ENCODE results near the gene THRSP. TPM values are rescaled to one million over a fixed set of nuclear protein-coding genes. Genes with fewer than 3 reads are reported as not detected.

THRSP gene
- total RNA-seq, 1 experiment from 2014 or later, result not detected

GRCh38 chr11:78070621-78071020 lies 7.0 kb downstream of the THRSP start:
- POLR2A ChIA-PET, result no interaction called here
- no peaks in the 10 kb centered on the region for H4K20me1 ChIP-seq (ENCODE audit: insufficient read depth)
- ATAC-seq, result no peak

GRCh38 chr11:78071717-78072116 lies 8.1 kb downstream of the THRSP start:
- Histone ChIP-seq H3K9ac (ENCODE audit: low read length) (no peak overlapping the region), H3K27me3 (ENCODE audit: insufficient read depth, low read length) (no peaks in the 10 kb centered on the region), H3K4me2 (ENCODE audit: low read length) (no peak overlapping the region), H3K36me3 (ENCODE audit: control insufficient read depth in 1 of 2, insufficient read depth in 2 of 2, low read length in 2 of 2) (peaks cover 15 to 19% of the 10 kb centered on the region in 2 experiments; a peak in 3 of 4 replicates), H3K9me2 (ENCODE audit: insufficient read depth) (no peaks in the 10 kb centered on the region), H2AFZ (ENCODE audit: low read depth, low read length, poor library complexity, severe bottlenecking) (no peak overlapping the region), H4K20me1 (ENCODE audit: insufficient read depth) (no peaks in the 10 kb centered on the region), H3K79me2 (ENCODE audit: insufficient read depth, low read length) (peaks cover 60% of the 10 kb centered on the region), H3K27ac (ENCODE audit: low read depth, low read length) (no peak overlapping the region), H3K4me3 (replicated peaks in 1 of 2; ENCODE audit: low read depth in 1 of 2, low read length in 2 of 2) (no peak overlapping the region), H3K9me3 (ENCODE audit: control insufficient read depth in 1 of 2, insufficient read depth in 1 of 2, low read depth in 1 of 2, low read length in 2 of 2) (no peaks in the 10 kb centered on the region), H3K4me1 (ENCODE audit: control insufficient read depth in 1 of 2, insufficient read depth in 2 of 2, low read length in 2 of 2) (no peaks in the 10 kb centered on the region)
- RAD21 ChIA-PET (ENCODE audit: low non-redundant PET in 1 of 2, low total read pairs in 2 of 2, uncharacterized antibody in 2 of 2, unreplicated experiment in 2 of 2), result no interaction called here
- BruUV-seq (replicated peaks), result no TSS peak
- ATAC-seq (no peak), DNase-seq (ENCODE audit: low read depth, low spot score) (no peak)
- CTCF ChIA-PET, result no interaction called here
- POLR2A ChIA-PET, result no interaction called here
- intact Hi-C loops (cut with micrococcal nuclease), result no loop called here
- TF ChIP-seq CEBPB (IDR thresholded peaks at IDR 0.05; ENCODE audit: low read depth), result no peak
- no peak for TF ChIP-seq TCF7L2 (IDR thresholded peaks at IDR 0.05; ENCODE audit: borderline replicate concordance, extremely low read depth, insufficient read depth, insufficient read length)
- TF ChIP-seq ZNF274 (IDR thresholded peaks at IDR 0.05; ENCODE audit: low read depth, low read length), result no peak
- no peak for TF ChIP-seq JUND (IDR thresholded peaks at IDR 0.05)
- TF ChIP-seq, protein P1, sequence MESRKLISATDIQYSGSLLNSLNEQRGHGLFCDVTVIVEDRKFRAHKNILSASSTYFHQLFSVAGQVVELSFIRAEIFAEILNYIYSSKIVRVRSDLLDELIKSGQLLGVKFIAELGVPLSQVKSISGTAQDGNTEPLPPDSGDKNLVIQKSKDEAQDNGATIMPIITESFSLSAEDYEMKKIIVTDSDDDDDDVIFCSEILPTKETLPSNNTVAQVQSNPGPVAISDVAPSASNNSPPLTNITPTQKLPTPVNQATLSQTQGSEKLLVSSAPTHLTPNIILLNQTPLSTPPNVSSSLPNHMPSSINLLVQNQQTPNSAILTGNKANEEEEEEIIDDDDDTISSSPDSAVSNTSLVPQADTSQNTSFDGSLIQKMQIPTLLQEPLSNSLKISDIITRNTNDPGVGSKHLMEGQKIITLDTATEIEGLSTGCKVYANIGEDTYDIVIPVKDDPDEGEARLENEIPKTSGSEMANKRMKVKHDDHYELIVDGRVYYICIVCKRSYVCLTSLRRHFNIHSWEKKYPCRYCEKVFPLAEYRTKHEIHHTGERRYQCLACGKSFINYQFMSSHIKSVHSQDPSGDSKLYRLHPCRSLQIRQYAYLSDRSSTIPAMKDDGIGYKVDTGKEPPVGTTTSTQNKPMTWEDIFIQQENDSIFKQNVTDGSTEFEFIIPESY (IDR thresholded peaks at IDR 0.05; ENCODE audit: extremely low read depth, insufficient replicate concordance, low read length), result no peak
- TF ChIP-seq EZH2 (IDR thresholded peaks at IDR 0.05), result no peak
- TF ChIP-seq SP1 (IDR thresholded peaks at IDR 0.05; ENCODE audit: low read depth), result no peak
- TF ChIP-seq RAD21 (IDR thresholded peaks at IDR 0.05; ENCODE audit: low read depth), result no peak
- TF ChIP-seq SIN3A (IDR thresholded peaks at IDR 0.05; ENCODE audit: low read depth), result no peak
- TF ChIP-seq YY1 (IDR thresholded peaks at IDR 0.05; ENCODE audit: extremely low read depth, insufficient replicate concordance, low read depth, low read length), result no peak

More at GRCh38 chr11:78070621-78071020, 7.0 kb downstream of the THRSP start:
- Histone ChIP-seq H3K27ac (ENCODE audit: low read depth, low read length) (no peak overlapping the region), H3K4me1 (ENCODE audit: control insufficient read depth in 1 of 2, insufficient read depth in 2 of 2, low read length in 2 of 2) (no peaks in the 10 kb centered on the region), H3K4me2 (ENCODE audit: low read length) (no peak overlapping the region), H3K79me2 (ENCODE audit: insufficient read depth, low read length) (peaks cover 49% of the 10 kb centered on the region), H3K9ac (ENCODE audit: low read length) (no peak overlapping the region), H3K9me2 (ENCODE audit: insufficient read depth) (no peaks in the 10 kb centered on the region), H3K27me3 (ENCODE audit: insufficient read depth, low read length) (no peaks in the 10 kb centered on the region), H2AFZ (ENCODE audit: low read depth, low read length, poor library complexity, severe bottlenecking) (no peak overlapping the region), H3K36me3 (ENCODE audit: control insufficient read depth in 1 of 2, insufficient read depth in 2 of 2, low read length in 2 of 2) (peaks cover 15 to 19% of the 10 kb centered on the region in 2 experiments; a peak in 3 of 4 replicates), H3K9me3 (ENCODE audit: control insufficient read depth in 1 of 2, insufficient read depth in 1 of 2, low read depth in 1 of 2, low read length in 2 of 2) (no peaks in the 10 kb centered on the region), H3K4me3 (replicated peaks in 1 of 2; ENCODE audit: low read depth in 1 of 2, low read length in 2 of 2) (no peak overlapping the region)
- ChIA-PET CTCF (no interaction called here), RAD21 (ENCODE audit: low non-redundant PET in 1 of 2, low total read pairs in 2 of 2, uncharacterized antibody in 2 of 2, unreplicated experiment in 2 of 2) (no interaction called here)
- TF ChIP-seq CBX3 (IDR thresholded peaks at IDR 0.05; ENCODE audit: low read depth) (no peak), ELF1 (IDR thresholded peaks at IDR 0.05; ENCODE audit: borderline replicate concordance, low read depth) (no peak), SP1 (IDR thresholded peaks at IDR 0.05; ENCODE audit: low read depth) (no peak), CEBPB (IDR thresholded peaks at IDR 0.05; ENCODE audit: low read depth) (no peak), EZH2 (IDR thresholded peaks at IDR 0.05) (no peak), YY1 (IDR thresholded peaks at IDR 0.05; ENCODE audit: extremely low read depth, insufficient replicate concordance, low read depth, low read length) (no peak), ATF3 (IDR thresholded peaks at IDR 0.05) (no peak)
- TF ChIP-seq, protein P2, sequence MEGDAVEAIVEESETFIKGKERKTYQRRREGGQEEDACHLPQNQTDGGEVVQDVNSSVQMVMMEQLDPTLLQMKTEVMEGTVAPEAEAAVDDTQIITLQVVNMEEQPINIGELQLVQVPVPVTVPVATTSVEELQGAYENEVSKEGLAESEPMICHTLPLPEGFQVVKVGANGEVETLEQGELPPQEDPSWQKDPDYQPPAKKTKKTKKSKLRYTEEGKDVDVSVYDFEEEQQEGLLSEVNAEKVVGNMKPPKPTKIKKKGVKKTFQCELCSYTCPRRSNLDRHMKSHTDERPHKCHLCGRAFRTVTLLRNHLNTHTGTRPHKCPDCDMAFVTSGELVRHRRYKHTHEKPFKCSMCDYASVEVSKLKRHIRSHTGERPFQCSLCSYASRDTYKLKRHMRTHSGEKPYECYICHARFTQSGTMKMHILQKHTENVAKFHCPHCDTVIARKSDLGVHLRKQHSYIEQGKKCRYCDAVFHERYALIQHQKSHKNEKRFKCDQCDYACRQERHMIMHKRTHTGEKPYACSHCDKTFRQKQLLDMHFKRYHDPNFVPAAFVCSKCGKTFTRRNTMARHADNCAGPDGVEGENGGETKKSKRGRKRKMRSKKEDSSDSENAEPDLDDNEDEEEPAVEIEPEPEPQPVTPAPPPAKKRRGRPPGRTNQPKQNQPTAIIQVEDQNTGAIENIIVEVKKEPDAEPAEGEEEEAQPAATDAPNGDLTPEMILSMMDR (IDR thresholded peaks at IDR 0.05 in 2 of 3, conservative IDR thresholded peaks at IDR 0.05 in 1 of 3; ENCODE audit: borderline replicate concordance in 1 of 3, insufficient read depth in 1 of 3, low read depth in 2 of 3, low read length in 2 of 3), result no peak
- intact Hi-C loops (cut with micrococcal nuclease), result no loop called here
- BruUV-seq (replicated peaks), result no TSS peak
- DNase-seq (ENCODE audit: low read depth, low spot score), result no peak
